HCT116 (cell line): ENCODE results near the gene LNPEP. TPM values are rescaled to one million over a fixed set of nuclear protein-coding genes. Genes with fewer than 3 reads are reported as not detected.

ENCODE experiments used
- ATAC-seq: fragments of 200-7000 bp; cut with Tn5 transposase; 2 replicates; pipeline ENCODE4 v1.9.1; 2020; ENCODE audit warnings: mild to moderate bottlenecking, moderate library complexity
- Bru-seq: library from RNA; stranded (reverse); fragments of 400-500 nt; gene quantifications from one replicate; lab custom pipeline; 2021; lab: Mats Ljungman, UMichigan
- BruChase-seq, 2 experiments: library from RNA; stranded (reverse); fragments of 400-500 nt; gene quantifications; one replicate each; lab custom pipeline; 2021; lab: Mats Ljungman, UMichigan
- BruUV-seq: library from RNA; stranded (reverse); fragments of 400-500 nt; replicated peaks from 2 replicates; lab custom pipeline; 2021; lab: Mats Ljungman, UMichigan
- CTCF ChIA-PET: fragments of 300-600 bp; sonication (Branson Sonifier 250); formaldehyde crosslinking; loops from one replicate; lab custom pipeline; 2021; ENCODE audit warnings: antibody characterized with exemption; lab: Charles Lee
- POLR2A ChIA-PET: fragments of 300-600, 350-600 bp; sonication (Branson Sonifier 250); formaldehyde crosslinking; loops from one replicate; lab custom pipeline; 2021; ENCODE audit warnings: antibody characterized with exemption; lab: Charles Lee
- RAD21 ChIA-PET, 2 experiments: fragments of 300-600 bp; sonication (Branson Sonifier 250); formaldehyde crosslinking; loops; one replicate each; lab custom pipeline; 2023; ENCODE audit warnings: low total read pairs in 2 of 2; ENCODE audit not compliant: uncharacterized antibody in 2 of 2, unreplicated experiment in 2 of 2, low non-redundant PET in 1 of 2; lab: Charles Lee
- DNase-seq: peaks from one replicate; pipeline ENCODE4 v3.0.0-alpha.2; 2010; ENCODE audit warnings: low read depth, low spot score
- H2AFZ ChIP-seq: fragments of 200-600 bp; shearing (Covaris generic), sonication (generic); 2 replicates; pipeline ENCODE4 v1.6.1; 2017; ENCODE audit warnings: low read depth, mixed run types, mixed read lengths, antibody characterized with exemption, low read length; ENCODE audit not compliant: poor library complexity, severe bottlenecking
- H3K27ac ChIP-seq: 2 replicates; pipeline ENCODE4 v1.5.1; 2012; ENCODE audit warnings: low read depth, low read length
- H3K27me3 ChIP-seq: fragments of 200-600 bp; sonication (generic); 2 replicates; pipeline ENCODE4 v1.6.1; 2016; ENCODE audit warnings: mixed run types, low read length, mixed read lengths; ENCODE audit not compliant: insufficient read depth
- H3K36me3 ChIP-seq, 2 experiments: fragments of 200-500 bp in 1 of 2; fragments of 200-600 bp in 1 of 2; sonication (Bioruptor generic) in 1 of 2; sonication (generic) in 1 of 2; 2 replicates each; pipeline versions ENCODE4 v1.5.1 to v1.6.1; 2014 to 2016; ENCODE audit warnings: low read length in 2 of 2, inconsistent platforms in 1 of 2, mixed read lengths in 1 of 2, mixed run types in 1 of 2; ENCODE audit not compliant: insufficient read depth in 2 of 2, control insufficient read depth in 1 of 2
- H3K4me1 ChIP-seq, 2 experiments: fragments of 200-600 bp in 1 of 2; sonication (generic) in 1 of 2; 2 replicates each; pipeline versions ENCODE4 v1.5.1 to v1.6.1; 2012 to 2017; ENCODE audit warnings: low read length in 2 of 2, inconsistent platforms in 1 of 2, mild to moderate bottlenecking in 1 of 2, mixed read lengths in 1 of 2, mixed run types in 1 of 2, moderate library complexity in 1 of 2; ENCODE audit not compliant: insufficient read depth in 2 of 2, control insufficient read depth in 1 of 2
- H3K4me2 ChIP-seq: fragments of 200-600 bp; sonication (generic); 2 replicates; pipeline ENCODE4 v1.6.1; 2017; ENCODE audit warnings: mixed run types, low read length, mixed read lengths
- H3K4me3 ChIP-seq, 2 experiments: fragments of 200-600 bp in 1 of 2; sonication (generic) in 1 of 2; replicated peaks in 1 of 2; 2 replicates each; pipeline ENCODE4 v1.5.1; 2011 to 2016; ENCODE audit warnings: low read length in 2 of 2, control low read depth in 1 of 2, low read depth in 1 of 2, mild to moderate bottlenecking in 1 of 2, mixed read lengths in 1 of 2, mixed run types in 1 of 2
- H3K79me2 ChIP-seq: fragments of 200-600 bp; sonication (generic); 2 replicates; pipeline ENCODE4 v1.6.1; 2017; ENCODE audit warnings: mild to moderate bottlenecking, mixed run types, low read length, moderate library complexity, mixed read lengths; ENCODE audit not compliant: insufficient read depth
- H3K9ac ChIP-seq: fragments of 200-600 bp; sonication (generic); 2 replicates; pipeline ENCODE4 v1.6.1; 2016; ENCODE audit warnings: low read length, mixed read lengths
- H3K9me2 ChIP-seq: fragments of 200-600 bp; sonication (generic), shearing (Covaris generic); 2 replicates; pipeline ENCODE4 v1.6.1; 2017; ENCODE audit warnings: mixed run types, mild to moderate bottlenecking, moderate library complexity; ENCODE audit not compliant: insufficient read depth
- H3K9me3 ChIP-seq, 2 experiments: fragments of 200-500 bp in 1 of 2; fragments of 200-600 bp in 1 of 2; sonication (Bioruptor generic) in 1 of 2; sonication (generic) in 1 of 2; 2 replicates each; pipeline ENCODE4 v1.6.1; 2014 to 2017; ENCODE audit warnings: low read length in 2 of 2, mixed read lengths in 2 of 2, inconsistent platforms in 1 of 2, low read depth in 1 of 2, mild to moderate bottlenecking in 1 of 2, mixed run types in 1 of 2, moderate library complexity in 1 of 2; ENCODE audit not compliant: control insufficient read depth in 1 of 2, insufficient read depth in 1 of 2
- H4K20me1 ChIP-seq: fragments of 200-600 bp; sonication (generic), shearing (Covaris generic); 2 replicates; pipeline ENCODE4 v1.6.1; 2017; ENCODE audit warnings: mixed run types, mild to moderate bottlenecking, moderate library complexity; ENCODE audit not compliant: insufficient read depth
- ATF3 ChIP-seq: IDR thresholded peaks from 2 replicates; pipeline ENCODE4 v1.6.1; 2012
- CBX3 ChIP-seq: IDR thresholded peaks from 2 replicates; pipeline ENCODE4 v1.6.1; 2012; ENCODE audit warnings: low read depth
- CEBPB ChIP-seq: IDR thresholded peaks from 2 replicates; pipeline ENCODE4 v1.6.1; 2012; ENCODE audit warnings: low read depth
- EGR1 ChIP-seq: IDR thresholded peaks from 2 replicates; pipeline ENCODE4 v1.6.1; 2012; ENCODE audit warnings: low read depth
- ELF1 ChIP-seq: IDR thresholded peaks from 2 replicates; pipeline ENCODE4 v1.6.1; 2012; ENCODE audit warnings: low read depth, borderline replicate concordance
- EZH2phosphoT487 ChIP-seq: fragments of 200-600 bp; IDR thresholded peaks from 2 replicates; pipeline ENCODE4 v1.6.1; 2018; ENCODE audit warnings: antibody characterized with exemption, borderline replicate concordance
- FOSL1 ChIP-seq: IDR thresholded peaks from 2 replicates; pipeline ENCODE4 v1.6.1; 2012; ENCODE audit warnings: low read depth
- JUND ChIP-seq: IDR thresholded peaks from 2 replicates; pipeline ENCODE4 v1.6.1; 2012
- MAX ChIP-seq: IDR thresholded peaks from 2 replicates; pipeline ENCODE4 v1.6.1; 2012
- POLR2AphosphoS5 ChIP-seq: IDR thresholded peaks from 2 replicates; pipeline ENCODE4 v1.6.1; 2011; ENCODE audit warnings: mild to moderate bottlenecking, low read depth, low read length, moderate library complexity
- RAD21 ChIP-seq: IDR thresholded peaks from 2 replicates; pipeline ENCODE4 v1.6.1; 2012; ENCODE audit warnings: low read depth, mild to moderate bottlenecking
- SIN3A ChIP-seq: IDR thresholded peaks from 2 replicates; pipeline ENCODE4 v1.6.1; 2012; ENCODE audit warnings: low read depth
- SP1 ChIP-seq: IDR thresholded peaks from 2 replicates; pipeline ENCODE4 v1.6.1; 2012; ENCODE audit warnings: low read depth
- SRF ChIP-seq: IDR thresholded peaks from 2 replicates; pipeline ENCODE4 v1.6.1; 2012; ENCODE audit warnings: low read depth
- TCF7L2 ChIP-seq: IDR thresholded peaks from 2 replicates; pipeline ENCODE4 v1.7.0; 2011; ENCODE audit warnings: borderline replicate concordance, inconsistent platforms; ENCODE audit not compliant: insufficient read depth, insufficient read length; ENCODE audit errors: extremely low read depth
- YY1 ChIP-seq: IDR thresholded peaks from 2 replicates; pipeline ENCODE4 v1.6.1; 2011; ENCODE audit warnings: low read length, low read depth, moderate library complexity, mild to moderate bottlenecking; ENCODE audit not compliant: insufficient replicate concordance; ENCODE audit errors: extremely low read depth
- ZFX ChIP-seq: fragments of 450-650 bp; IDR thresholded peaks from 2 replicates; pipeline ENCODE4 v1.6.1; 2017
- ZNF274 ChIP-seq: fragments of 200-500 bp; sonication (Bioruptor generic); IDR thresholded peaks from 2 replicates; pipeline ENCODE4 v1.6.1; 2014; ENCODE audit warnings: mild to moderate bottlenecking, low read depth, low read length, inconsistent platforms
- intact Hi-C: fragments of 100-400 bp; cut with micrococcal nuclease; formaldehyde crosslinking; loops from 2 replicates; pipeline ENCODE4 v1.10.0; 2022
- long read RNA-seq: library from polyadenylated mRNA; unstranded; transcript quantifications from one replicate; pipeline ENCODE4 v2.0.0, GENCODE V29; 2021; ENCODE audit not compliant: unreplicated experiment
- polyA plus RNA-seq: library from polyadenylated mRNA; unstranded; fragments of >200 nt; gene quantifications from 2 replicates; pipeline ENCODE4 v1.2.1, GENCODE V29; 2012; ENCODE audit warnings: missing spikeins
- total RNA-seq: library from RNA; stranded (reverse); gene quantifications from one replicate; pipeline ENCODE4 v1.2.1, GENCODE V29; 2021; ENCODE audit not compliant: unreplicated experiment
- TF ChIP-seq, protein P1 (sequence below): IDR thresholded peaks from 2 replicates; pipeline ENCODE4 v1.6.1; 2012; ENCODE audit warnings: low read depth

Gene LNPEP
- total RNA-seq (14.9 TPM), Bru-seq, nascent RNA (percentile 70 among the genes with signal in this experiment), BruChase-seq, experiment 1, labeled RNA remaining after a 6-hour chase (percentile 86 among the genes with signal in this experiment), BruChase-seq, experiment 2, labeled RNA remaining after a 2-hour chase (percentile 82 among the genes with signal in this experiment)
- 1.6 and 1.9 TPM in 2 replicates for polyA plus RNA-seq
- long read RNA-seq, full-length matches to known transcripts, result 10 of 14 reads
- long read RNA-seq, partial matches to known transcripts, result 2 of 14 reads
- long read RNA-seq, other reads (novel, unspliced or antisense), result 2 of 14 reads

- intact Hi-C loops, result loop anchor here (1.0 to 10.0 kb wide), 4 partner anchors 66 to 227 kb away; partner anchors contain the start of gene ERAP1
- TF ChIP-seq EZH2phosphoT487, result no peak
- TF ChIP-seq SP1, result peak; percentile 99
- no peak for TF ChIP-seq RAD21
- TF ChIP-seq SIN3A, result peak; percentile 90
- TF ChIP-seq MAX, result peak; percentile 92
- TF ChIP-seq FOSL1, result peak; percentile 34
- peak; percentile 94 for TF ChIP-seq CBX3
- TF ChIP-seq, protein P1, sequence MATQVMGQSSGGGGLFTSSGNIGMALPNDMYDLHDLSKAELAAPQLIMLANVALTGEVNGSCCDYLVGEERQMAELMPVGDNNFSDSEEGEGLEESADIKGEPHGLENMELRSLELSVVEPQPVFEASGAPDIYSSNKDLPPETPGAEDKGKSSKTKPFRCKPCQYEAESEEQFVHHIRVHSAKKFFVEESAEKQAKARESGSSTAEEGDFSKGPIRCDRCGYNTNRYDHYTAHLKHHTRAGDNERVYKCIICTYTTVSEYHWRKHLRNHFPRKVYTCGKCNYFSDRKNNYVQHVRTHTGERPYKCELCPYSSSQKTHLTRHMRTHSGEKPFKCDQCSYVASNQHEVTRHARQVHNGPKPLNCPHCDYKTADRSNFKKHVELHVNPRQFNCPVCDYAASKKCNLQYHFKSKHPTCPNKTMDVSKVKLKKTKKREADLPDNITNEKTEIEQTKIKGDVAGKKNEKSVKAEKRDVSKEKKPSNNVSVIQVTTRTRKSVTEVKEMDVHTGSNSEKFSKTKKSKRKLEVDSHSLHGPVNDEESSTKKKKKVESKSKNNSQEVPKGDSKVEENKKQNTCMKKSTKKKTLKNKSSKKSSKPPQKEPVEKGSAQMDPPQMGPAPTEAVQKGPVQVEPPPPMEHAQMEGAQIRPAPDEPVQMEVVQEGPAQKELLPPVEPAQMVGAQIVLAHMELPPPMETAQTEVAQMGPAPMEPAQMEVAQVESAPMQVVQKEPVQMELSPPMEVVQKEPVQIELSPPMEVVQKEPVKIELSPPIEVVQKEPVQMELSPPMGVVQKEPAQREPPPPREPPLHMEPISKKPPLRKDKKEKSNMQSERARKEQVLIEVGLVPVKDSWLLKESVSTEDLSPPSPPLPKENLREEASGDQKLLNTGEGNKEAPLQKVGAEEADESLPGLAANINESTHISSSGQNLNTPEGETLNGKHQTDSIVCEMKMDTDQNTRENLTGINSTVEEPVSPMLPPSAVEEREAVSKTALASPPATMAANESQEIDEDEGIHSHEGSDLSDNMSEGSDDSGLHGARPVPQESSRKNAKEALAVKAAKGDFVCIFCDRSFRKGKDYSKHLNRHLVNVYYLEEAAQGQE, result no peak
- TF ChIP-seq ZNF274, result no peak
- TF ChIP-seq CEBPB, result no peak; the same call in 1 of the 2 replicates
- TF ChIP-seq ATF3, result no peak
- peak; percentile 77 for TF ChIP-seq POLR2AphosphoS5
- no peak; the same call in 1 of the 2 replicates for TF ChIP-seq ELF1
- no peak for TF ChIP-seq SRF
- peak; percentile 31; the same call in 1 of the 2 replicates for TF ChIP-seq ZFX
- no peak for TF ChIP-seq EGR1
- TF ChIP-seq YY1, result peak; percentile 87
- TF ChIP-seq TCF7L2, result peak; percentile 61
- peak; percentile 83 for TF ChIP-seq JUND
Observed at GRCh38 chr5:96935559-96936430, at the start of gene LNPEP. TSS of gene LNPEP (plus strand) at chr5:96936080. CDS start at chr5:96936156, 76 bp downstream.

More at GRCh38 chr5:96935559-96936430, at the start of gene LNPEP:
- Histone ChIP-seq H3K9me3 (no peaks in the 10 kb centered on the region), H3K4me3 (peak within 1 kb of the TSS; percentile 70 to 83), H3K9me2 (no peaks in the 10 kb centered on the region), H3K79me2 (peaks cover 42% of the 10 kb centered on the region), H3K9ac (peak within 1 kb of the TSS; percentile 79), H3K27ac (peak within 1 kb of the TSS; percentile 87), H2AFZ (peak within 1 kb of the TSS; percentile 86), H4K20me1 (no peaks in the 10 kb centered on the region), H3K4me1 (peaks cover 14 to 28% of the 10 kb centered on the region in 2 experiments; a peak in 3 of 4 replicates), H3K36me3 (no peaks in the 10 kb centered on the region), H3K27me3 (no peaks in the 10 kb centered on the region), H3K4me2 (peak within 1 kb of the TSS; percentile 99)
- ChIA-PET POLR2A (interaction anchor here (1.0 to 1.1 kb wide), 3 partner anchors 8 to 128 kb away, joined by 3 to 6 read pairs (median 3); no protein-coding TSS in a partner anchor), RAD21 (interaction anchor here in 1 of 2 experiments (0.6 kb wide), 1 partner anchor 67 kb away, joined by 5 read pairs; no protein-coding TSS in a partner anchor), CTCF (interaction anchor here (0.6 to 1.4 kb wide), 4 partner anchors 21 to 183 kb away, joined by 3 to 4 read pairs (median 3); no protein-coding TSS in a partner anchor)
- ATAC-seq, result peak; percentile 81
- DNase-seq, result peak; percentile 94
- no TSS peak for BruUV-seq
